GM18511 (cell line): Measurements from ENCODE around the gene SLC4A11.

Experiments
- ATAC-seq: cut with Tn5 transposase; IDR thresholded peaks from one replicate; pipeline ENCODE4 v1.9.1; 2021; ENCODE audit warnings: mild to moderate bottlenecking, moderate library complexity; ENCODE audit not compliant: unreplicated experiment

Gene SLC4A11

DNA sequence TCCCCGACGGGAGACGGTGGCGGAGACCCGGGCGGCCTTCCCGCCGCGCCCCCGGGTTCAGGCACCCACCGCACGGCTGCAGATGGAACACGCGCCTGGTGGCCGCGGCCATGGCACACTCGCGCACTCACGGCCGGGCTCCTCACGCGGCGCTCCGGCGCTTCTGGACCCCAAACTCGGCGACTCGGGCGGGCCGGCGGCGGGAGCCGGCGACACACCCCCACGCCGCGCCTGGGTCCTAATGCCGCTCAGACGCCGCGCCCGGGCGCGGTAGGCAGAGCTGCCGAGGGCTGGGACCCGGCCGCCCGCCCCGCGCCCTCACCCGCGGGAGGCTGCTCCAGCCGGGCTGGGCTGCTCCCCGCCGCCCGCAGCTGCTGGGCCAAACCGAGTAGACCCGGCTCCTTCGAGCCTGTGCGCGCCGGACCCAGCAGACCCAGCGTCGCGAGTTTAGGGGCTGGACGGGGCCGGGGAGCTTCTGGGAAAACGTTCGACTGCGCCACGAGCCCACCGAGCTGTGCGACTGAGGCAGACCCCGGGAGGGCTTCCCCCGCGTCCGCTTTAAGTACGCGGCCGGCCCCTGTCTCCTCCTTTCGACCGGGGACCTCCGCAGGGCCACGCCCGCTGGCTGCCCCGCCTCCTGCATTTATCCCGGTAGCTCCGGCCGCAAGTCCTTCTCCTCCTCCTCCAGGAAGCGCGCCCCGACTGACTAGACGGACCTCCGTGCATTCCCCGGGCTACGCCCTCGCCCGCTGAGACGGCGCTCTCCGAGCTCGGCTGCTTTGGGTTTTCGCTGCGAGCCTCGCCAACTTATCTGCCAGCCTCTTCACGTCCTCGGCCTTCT is at the start of gene SLC4A11:
TSS of gene SLC4A11 (minus strand) at position 165 of the 841 bp plus-strand sequence. CDS start at position 112, 53 bp downstream.
- ATAC-seq = no peak

DNA sequence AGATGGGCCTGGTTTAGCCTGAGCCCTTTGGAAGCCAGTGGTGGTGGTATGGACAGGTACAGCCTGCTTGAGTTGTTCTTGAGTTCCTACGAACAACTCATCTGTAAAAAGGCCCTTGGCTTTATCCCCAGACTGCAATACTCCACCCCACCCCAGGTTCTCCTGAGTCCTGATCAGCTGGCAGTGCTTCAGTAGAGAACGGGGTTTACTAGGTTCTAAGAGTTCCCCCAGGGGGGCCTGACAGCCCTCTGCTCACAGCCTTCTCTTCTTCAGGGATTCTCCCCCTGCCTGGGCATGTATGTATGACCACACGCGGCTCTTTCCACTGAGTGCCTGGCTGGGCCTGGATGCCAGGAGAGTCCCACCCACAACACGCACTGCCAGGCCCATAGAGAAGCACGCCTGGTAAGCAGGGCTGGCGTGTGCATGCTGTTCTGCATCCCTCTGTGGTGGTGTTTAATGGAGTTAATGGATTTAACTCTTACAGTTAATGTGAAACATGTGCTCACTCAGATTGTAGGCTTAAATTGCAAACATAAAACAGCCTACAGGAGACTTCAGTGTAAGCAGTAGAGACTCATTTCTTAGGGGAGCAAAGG is 44.3 kb upstream of the SLC4A11 start:
- no peak for ATAC-seq

DNA sequence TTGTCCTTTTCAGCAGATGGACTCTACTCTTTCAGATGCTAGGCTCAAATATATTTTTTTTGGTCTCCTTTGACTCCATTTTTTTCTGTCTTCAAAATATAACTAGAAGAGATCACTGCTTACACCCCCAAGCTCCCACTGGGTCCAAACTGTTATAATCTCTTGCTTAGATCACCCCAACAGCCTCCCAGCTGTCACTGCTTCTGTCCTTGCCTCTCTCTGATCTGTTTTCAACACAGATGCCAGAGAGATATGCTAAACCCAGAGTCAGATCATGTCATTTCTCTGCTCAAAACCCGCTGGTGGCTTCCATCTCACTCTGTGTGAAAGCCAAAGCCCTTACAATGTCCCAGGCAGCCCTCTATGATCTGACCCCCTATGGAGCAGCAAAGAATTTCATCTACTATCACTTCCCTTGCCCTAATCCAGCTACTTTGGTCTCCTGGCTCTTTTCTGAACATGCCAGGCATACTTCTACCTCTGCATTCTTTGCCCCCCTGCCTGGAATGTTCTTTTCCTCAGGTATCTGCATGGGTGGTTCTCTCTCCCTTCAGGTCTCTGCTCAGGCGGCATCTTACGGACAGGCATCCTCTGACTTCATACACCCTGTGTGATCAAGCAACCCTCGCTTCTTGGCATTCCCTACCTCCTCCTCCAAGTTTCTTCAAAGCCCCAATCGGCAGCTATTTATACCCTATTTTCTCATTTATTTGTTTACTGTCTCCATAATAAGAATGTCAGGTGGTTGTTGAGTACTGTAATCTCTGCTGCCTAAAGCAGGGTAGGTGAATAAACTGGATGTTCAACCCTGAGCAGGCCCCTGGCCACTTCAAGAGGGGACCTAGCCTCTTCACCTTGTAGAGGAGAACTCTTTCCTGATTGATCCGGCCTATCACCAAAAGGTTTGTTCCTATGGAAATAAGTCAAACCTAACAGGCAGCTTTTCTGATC is 43.6 kb upstream of the SLC4A11 start:
- ATAC-seq = no peak

DNA sequence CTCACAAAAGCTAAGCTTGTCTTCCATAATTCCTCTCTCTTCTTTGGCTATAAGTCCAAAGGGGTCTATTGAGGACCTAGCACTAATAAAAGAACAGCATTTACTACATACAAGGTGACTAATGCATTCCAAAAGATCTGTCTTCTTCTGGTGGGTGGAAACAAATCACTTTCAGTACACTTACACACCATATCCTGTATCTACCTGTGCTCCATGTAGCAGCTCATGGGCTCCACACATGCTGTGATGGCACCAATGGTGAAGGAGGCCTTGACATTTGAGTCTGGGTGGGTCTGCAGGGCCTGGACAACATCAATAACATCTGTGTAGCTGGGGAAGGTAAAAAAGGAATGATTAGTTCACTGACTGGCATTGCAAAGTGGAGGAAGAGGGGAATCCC is 42.4 kb upstream of the SLC4A11 start:
- ATAC-seq = no peak

DNA sequence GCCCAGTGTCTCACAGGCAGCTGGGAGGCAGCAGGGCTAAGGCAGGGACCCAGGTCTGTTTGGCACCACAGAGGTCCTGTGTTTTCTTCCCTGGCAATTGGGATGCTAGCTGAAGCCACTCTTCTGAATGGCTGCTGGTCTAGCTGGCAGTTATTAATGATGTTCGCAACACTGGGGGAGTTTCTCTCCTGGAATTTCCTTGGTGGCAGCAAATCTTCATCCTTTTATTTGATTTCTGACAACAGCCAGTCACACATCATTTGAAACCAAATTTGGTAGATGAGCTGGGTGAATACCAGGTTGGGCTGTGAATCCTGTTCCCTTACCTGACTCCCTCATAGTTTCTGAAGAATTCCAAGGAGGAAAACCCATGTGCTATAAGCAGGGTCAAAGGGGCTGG is 40.8 kb upstream of the SLC4A11 start:
- ATAC-seq = no peak

DNA sequence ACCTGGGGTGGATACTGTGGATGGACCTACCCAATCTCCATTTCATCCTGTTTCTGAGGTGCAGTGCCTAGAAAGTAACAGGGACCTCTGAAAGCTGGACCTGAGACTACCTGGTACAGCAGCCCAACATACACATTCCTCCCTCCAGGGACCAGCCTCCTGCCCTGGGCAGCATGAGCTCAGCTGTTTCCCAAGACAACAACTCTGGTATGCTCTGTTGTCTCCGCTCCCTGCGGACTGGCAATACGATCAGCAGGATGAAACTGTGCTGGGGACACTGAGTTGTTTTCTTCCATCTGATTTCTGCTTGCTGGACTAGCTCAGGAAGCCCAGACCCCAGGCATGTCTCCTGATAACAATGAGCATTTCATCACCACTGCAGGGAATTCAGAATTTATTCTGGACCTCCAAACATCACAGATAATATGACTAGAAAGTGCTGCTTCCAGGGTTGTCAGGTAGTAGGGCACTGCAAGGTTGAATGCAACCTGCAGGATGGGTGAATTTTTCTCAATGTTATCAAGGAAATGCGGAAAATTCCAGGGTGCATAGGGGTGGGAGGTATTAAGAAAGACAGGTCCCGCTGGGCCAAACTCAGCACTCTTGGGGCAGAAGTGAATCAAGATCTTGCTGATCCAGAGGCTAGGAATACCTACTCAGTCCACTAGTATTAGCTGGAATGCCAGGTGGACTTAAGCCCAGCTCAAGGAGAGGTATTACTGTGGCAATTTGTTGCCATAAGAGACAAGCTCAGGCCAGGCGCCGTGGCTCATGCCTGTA is 38.9 kb upstream of the SLC4A11 start:
- no peak for ATAC-seq

DNA sequence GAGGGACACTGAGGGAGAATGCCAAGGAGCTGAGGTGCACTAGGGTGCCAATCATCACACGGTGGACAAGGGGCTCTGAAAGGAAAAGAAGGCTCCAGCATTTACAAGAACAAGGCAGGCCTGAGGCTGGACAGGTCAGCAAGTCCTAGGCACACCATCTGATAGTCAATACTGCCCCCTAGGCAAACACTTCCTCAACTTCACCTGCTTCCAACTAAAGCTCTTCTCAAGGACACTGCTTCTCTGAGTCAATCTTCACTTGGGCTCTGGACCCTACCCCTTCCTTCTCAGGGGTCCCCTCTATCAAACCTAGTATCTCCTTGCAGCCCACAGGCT is 37.7 kb upstream of the SLC4A11 start:
- ATAC-seq = no peak

DNA sequence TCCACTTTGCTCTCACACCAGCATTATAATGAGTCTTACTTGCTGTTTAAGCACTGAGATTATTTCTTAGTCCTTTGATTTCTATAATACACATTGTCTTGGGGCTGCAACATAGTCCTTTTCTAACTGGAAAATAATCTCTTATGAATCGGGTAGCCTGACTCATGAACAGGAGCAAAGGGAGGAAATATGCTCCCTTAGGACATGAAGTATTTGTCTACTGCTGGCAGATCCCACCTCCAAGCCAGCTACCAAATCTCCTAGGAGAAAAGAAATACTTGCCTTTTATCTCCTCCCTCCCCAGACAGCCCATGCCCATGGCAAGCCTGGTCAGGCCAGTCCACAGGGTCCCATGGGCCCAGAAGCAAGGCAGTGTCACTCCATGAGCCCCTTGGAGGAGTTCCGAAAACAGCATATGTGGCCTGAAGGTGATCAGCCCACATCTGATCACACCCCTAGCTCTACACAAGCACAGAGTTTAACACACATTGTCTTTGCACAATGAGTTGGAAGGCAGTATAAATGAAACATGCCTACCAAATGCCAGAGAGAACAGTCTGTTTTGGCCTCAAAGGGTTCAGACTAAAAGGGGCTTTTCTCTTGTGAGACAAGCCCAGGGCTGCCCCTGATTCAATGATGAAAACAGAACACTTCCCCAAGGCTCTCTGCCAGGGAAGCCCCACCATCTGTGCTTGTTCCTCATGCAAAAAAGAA is 37.1 kb upstream of the SLC4A11 start:
- no peak for ATAC-seq

DNA sequence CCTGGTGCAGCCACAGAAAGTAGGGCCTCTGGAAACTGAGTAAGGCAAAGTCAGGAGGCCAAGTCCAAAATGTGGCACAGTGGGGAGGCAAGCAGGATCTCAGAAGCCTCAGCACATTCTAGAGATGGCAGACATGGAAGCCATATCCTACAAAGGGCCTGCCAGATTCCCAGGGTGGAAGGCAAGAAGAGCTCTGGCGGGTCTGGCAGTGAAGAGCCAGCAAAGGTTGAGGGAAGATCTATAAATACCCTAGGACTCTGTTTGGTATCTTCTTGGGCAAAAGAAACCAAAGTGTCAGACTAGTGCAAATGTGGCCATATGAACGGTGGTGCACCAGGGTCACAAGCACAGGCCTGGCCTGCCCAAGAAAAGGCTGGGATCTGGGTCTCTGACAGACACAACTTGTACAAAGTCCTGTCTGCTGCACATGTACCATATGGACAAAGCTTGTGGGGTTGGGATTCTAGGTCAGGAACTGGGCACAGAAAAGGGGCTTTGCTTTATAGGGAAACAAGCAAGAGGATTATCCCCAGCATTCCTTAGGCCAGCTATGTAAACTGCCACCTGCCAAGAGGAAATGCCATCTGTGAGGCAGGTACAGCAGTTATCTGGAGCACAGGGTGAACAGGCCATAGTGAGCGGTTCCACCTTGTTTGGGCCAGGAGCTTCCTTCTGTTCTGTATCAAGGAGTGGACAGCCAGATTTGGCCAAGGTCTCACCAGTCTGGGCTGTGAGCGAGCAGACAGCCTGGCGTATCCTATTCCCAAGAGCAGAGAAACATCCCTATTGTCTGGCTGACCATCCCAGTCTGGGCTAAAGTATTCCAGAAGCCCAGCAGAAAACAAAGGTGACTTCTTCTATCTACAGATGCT is 36.3 kb upstream of the SLC4A11 start:
- no peak for ATAC-seq

DNA sequence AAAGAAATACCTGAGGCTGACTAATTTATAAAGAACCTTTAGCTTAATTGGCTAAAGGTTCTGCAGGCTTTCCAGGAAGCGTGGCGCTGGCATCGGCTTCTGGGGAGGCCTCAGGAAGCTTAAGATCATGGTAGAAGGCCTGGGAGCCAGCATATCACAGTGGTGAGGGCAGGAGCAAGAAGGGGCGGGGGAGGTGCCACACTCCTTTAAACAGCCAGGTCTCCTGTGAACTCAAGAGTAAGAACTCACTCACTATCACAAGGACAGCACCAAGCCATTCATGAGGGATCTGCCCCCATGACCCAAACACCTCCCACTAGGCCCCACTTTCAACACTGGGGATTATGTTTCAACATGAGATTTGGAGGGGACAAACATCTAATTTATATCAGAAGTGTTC is 34.4 kb upstream of the SLC4A11 start:
- no peak for ATAC-seq

DNA sequence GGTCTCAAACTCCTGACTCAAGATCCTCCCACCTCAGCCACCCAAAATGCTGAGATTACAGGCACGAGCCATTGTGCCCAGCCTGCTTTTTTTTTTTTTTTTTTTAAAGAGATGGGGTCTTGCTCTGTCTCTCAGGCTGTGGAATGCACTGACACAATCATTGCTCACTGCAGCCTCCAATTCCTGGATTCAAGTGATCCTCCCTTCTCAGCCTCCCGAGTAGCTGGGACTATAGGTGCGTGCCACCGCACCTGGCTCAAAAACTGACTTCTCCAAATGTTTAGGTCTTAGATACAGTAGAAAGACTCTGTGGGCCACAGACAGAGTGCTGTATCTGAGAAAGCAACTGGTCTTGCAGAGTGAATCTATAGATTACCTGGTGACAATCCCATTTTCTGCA is 31.1 kb upstream of the SLC4A11 start:
- no peak for ATAC-seq

DNA sequence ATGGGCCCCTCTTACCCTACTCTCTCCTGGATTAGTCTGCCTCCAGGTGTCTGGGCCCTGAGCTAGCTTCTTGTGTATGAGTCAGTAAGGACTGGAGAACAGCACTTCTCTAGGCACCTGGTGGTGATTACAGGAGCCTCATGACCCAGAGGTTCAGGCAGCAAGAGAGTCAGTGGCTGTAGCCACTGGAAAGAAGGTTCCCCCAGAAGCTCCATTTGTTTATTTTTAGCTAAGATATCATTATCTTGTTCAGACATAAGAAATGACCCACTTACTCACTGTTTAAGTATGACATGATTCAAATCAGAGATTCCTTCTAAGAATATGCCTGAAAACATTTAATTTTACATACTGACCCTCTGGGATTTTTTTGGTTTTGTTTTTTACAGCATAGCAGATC is 23.6 kb upstream of the SLC4A11 start:
- ATAC-seq = no peak

DNA sequence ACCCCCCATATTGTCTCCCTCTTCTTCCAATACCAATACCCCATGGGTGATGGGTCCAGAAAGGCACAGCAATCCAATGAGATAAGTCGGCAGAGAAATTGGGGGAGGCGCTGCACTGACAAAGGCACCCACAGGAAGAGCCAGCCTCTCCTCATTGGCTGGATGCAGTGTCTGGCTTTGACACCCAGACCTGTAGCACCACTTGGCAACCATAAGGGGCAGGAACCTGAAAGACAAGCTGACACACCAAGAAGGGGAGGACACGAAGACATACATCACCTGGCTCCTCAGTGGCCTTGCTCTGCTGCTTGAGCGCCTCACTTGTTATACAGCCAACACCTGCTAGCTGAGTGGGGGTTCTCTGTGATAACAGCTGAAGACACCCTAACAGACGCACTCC is 19.4 kb upstream of the SLC4A11 start:
- ATAC-seq = no peak

DNA sequence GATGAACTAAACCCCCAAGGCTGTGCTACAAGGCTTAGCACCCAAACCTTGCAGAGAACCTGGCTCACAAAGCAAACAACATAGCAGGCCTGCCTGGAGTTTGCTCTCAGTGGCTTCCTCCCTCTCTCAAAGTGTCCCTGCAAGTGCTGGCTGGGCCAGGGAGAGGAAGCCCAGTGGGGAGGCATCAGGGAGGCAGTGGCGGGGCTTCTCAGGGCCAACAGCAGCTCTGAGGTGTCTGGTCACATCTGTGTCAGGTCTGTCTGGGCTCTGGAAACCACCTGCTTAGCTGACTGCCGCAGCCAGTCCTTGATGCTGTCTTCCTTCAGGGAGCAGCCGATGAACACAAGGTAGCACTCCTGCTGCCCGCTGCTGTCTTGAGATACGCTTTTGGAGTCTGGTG is 16.7 kb upstream of the SLC4A11 start:
- no peak for ATAC-seq

DNA sequence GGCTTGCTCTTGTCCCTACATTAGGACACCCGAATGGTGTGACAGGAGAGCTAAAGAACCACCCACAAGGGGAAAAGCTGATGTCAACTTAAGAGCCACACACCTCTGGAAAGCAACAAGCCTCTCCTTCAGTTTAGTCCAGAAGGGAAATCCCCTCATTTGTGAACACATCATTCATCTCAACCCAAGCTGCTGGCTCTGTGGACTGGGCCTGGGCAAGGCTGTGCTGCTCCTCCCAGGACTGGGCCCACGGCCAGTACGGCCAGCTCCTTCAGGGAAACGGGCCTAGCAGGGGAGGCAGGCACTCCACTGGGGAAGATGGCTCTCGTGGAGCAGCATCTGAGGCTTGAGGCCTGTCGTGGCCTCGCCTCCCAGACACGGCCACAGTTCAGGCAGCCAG is 12.8 kb upstream of the SLC4A11 start:
- ATAC-seq = no peak

DNA sequence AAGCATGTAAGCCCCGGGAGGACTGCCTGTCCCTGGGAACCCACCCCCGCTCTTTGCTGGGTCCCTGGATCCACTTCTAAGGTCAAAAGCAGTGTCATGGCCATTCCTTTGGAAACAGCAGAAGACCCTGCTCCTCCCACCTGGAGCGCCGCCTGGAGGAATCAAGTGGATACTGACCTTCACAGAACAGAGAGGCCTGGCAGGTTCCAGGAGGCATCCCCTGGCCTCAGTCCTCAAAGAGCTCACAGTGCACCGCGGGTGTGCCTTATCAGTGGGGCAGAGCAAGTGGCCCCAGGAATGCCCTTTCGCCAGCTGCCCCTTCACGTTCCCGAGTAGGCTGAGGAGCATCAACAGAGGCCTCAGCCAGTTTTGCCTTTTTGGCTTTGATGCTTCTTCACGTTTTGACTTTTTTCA is 11.1 kb upstream of the SLC4A11 start:
- ATAC-seq = no peak

DNA sequence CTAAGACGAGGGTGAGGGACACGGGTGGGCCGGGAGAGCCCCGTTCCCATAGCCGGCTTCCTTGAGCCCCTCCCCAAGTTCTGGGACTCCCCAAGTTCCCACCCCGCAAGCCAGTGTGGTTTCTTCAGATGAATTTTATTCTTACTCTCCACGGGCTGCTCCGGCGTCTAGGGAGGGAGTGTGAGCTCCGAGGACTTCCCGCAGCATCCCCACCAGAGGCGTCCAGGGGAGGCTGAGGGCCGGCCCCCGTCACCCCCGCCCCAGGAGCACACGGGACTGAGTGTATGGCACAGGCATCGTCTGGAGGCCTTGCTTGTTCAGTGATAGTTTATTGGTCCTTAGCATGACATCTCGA is 10.0 kb upstream of the SLC4A11 start:
- ATAC-seq = no peak

DNA sequence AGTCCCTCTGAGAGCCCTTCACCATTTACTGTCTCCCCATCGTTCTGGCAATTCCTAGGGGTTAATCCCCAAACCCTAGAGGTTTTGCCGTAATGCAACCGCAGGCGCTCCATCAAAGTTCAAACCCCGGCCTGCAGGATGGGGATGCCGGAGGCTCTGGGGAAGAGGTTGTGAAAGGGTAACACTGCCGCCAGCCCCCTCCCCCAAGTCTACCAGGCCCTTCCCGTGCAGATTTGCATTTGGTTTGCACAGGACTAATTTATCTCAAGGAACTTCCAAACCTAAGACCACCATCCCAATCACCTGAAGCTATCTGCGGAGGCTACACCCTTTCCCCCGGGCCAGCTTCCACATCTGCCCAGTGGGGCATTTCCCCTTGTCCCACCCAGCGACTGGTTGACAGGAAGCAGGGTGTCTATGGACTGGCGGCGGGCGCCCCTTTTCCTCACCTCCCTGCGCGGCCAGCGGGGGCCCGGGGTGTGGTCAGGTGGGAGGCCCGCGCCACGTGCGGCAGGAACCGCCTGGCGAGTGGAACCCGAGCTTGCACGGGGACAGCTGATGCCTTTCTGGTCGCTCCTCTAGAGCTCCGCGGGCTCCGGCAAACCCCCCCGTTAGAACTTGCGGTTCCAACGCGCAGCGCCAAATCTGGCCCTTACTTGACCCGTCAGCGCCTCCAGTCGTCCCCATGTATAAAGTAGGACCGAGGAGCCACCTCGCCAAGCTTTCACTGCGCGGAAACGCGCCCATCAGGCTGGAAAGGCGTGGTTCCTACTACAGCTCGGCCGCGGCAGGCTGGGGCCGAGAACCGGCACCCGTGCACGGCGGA is 9.4 kb upstream of the SLC4A11 start:
- ATAC-seq = no peak
